Left lung (tissue), 10 donors: Measurements from ENCODE around the gene MASP2. TPM values are rescaled to one million over a fixed set of nuclear protein-coding genes. Genes with fewer than 3 reads are reported as not detected.
"Not testable (repeated sequence)": the region's sequence is repeated elsewhere in the genome, so short reads cannot be mapped to it uniquely, and the experiment has no call there.

Experiments used
- ATAC-seq: fragments of 200-7000 bp; cut with Tn5 transposase; one replicate; pipeline ENCODE4 v1.9.1; 2020; ENCODE audit warnings: moderate library complexity
- DNase-seq, 4 donors: peaks; one replicate each; pipeline ENCODE4 v3.0.0-alpha.2; 2013 to 2020
- H3K27ac ChIP-seq, 2 donors: fragments of 200-600 bp; sonication (generic) in 1 of 2; one replicate each; pipeline versions ENCODE4 v1.5.0 to v1.8.0; 2020 to 2021
- H3K27me3 ChIP-seq, 2 donors: fragments of 200-600 bp; sonication (generic) in 1 of 2; one replicate each; pipeline versions ENCODE4 v1.5.0 to v1.8.0; 2020 to 2021
- H3K36me3 ChIP-seq, 2 donors: fragments of 200-600 bp; sonication (generic) in 1 of 2; one replicate each; pipeline versions ENCODE4 v1.5.0 to v1.8.0; 2020 to 2021
- H3K4me1 ChIP-seq, 2 donors: fragments of 200-600 bp; one replicate each; pipeline ENCODE4 v1.8.0; 2021
- H3K4me3 ChIP-seq, 2 donors: fragments of 200-600 bp; sonication (generic) in 1 of 2; one replicate each; pipeline versions ENCODE4 v1.5.0 to v1.8.0; 2020 to 2021; ENCODE audit warnings: mild to moderate bottlenecking in 1 of 2
- H3K9me3 ChIP-seq, 2 donors: fragments of 200-600 bp; sonication (generic) in 1 of 2; one replicate each; pipeline versions ENCODE4 v1.5.0 to v1.8.0; 2020 to 2021
- intact Hi-C, 2 donors: fragments of 100-400 bp; cut with DNase I; formaldehyde crosslinking; loops; one replicate each; pipeline versions ENCODE4 v1.11.2 to v1.14.2; 2022
- polyA plus RNA-seq, 6 donors: library from polyadenylated mRNA; unstranded; fragments of 120-200 nt; gene quantifications; one replicate each; pipeline ENCODE4 v1.2.1, GENCODE V29; 2013; ENCODE audit not compliant: insufficient read length in 6 of 6
- total RNA-seq, 2 donors: library from RNA; stranded (reverse); fragmentation: NEBNext Ultra II Directional; extraction: Animal tissue kit (Norgen Biotek cat#: 25700); gene quantifications; one replicate each; pipeline ENCODE4 v1.2.1, GENCODE V29; 2021
- TF ChIP-seq, protein P1 (sequence below), 2 donors: fragments of 200-600 bp; sonication (generic) in 1 of 2; IDR thresholded peaks; one replicate each; pipeline versions ENCODE4 v1.5.0 to v1.8.0; 2021; ENCODE audit warnings: antibody characterized with exemption in 2 of 2
- donor health status: DM: no; HTN: yes; CAD: no.
- donor health status: DM: no; HTN: no; CAD: no.

Gene MASP2
- total and polyA plus RNA-seq, 8 donors, result 8.9 to 12.3 (median 10.9) TPM; not detected in 2

GRCh38 chr1:11042995-11043874 lies 3.8 kb downstream of the MASP2 start:
- H3K4me3 ChIP-seq, result no peak overlapping the region
- no peak overlapping the region for H3K27ac ChIP-seq
- no peak for ATAC-seq
- intact Hi-C loops, result no loop called here
- no peaks in the 10 kb centered on the region for H3K36me3 ChIP-seq
- TF ChIP-seq, protein P1, sequence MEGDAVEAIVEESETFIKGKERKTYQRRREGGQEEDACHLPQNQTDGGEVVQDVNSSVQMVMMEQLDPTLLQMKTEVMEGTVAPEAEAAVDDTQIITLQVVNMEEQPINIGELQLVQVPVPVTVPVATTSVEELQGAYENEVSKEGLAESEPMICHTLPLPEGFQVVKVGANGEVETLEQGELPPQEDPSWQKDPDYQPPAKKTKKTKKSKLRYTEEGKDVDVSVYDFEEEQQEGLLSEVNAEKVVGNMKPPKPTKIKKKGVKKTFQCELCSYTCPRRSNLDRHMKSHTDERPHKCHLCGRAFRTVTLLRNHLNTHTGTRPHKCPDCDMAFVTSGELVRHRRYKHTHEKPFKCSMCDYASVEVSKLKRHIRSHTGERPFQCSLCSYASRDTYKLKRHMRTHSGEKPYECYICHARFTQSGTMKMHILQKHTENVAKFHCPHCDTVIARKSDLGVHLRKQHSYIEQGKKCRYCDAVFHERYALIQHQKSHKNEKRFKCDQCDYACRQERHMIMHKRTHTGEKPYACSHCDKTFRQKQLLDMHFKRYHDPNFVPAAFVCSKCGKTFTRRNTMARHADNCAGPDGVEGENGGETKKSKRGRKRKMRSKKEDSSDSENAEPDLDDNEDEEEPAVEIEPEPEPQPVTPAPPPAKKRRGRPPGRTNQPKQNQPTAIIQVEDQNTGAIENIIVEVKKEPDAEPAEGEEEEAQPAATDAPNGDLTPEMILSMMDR (IDR thresholded peaks at IDR 0.05), result no peak
- H3K9me3 ChIP-seq, result no peaks in the 10 kb centered on the region
- no peaks in the 10 kb centered on the region for H3K4me1 ChIP-seq
- DNase-seq, result no peak
- H3K27me3 ChIP-seq, result peaks cover 0 to 9% of the 10 kb centered on the region in 2 donors

DNA sequence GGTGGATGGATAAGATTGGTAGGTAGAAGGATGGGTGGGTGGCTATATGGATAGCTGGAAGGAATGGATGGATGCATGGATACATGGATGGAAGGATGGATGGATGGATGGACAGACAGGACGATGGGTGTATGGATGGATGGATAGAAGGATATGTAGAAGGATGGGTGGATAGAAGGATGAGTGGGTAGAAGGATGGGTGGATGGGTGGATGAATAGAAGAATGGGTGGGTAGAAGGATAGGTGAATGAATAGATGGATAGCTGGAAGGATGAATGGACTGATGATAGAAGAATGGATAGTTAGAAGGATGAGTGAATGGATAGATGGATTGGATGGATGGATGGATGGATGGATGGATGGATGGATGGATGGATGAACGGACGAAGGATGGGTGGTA lies 5.0 kb downstream of the MASP2 start:
- Histone ChIP-seq H3K9me3 (no peaks in the 10 kb centered on the region), H3K27me3 (peaks cover 0 to 11% of the 10 kb centered on the region in 2 donors), H3K27ac (no peak overlapping the region), H3K4me3 (no peak overlapping the region), H3K36me3 (no peaks in the 10 kb centered on the region), H3K4me1 (peaks cover 0 to 4% of the 10 kb centered on the region in 2 donors)
- ATAC-seq (no peak), DNase-seq (no peak)
- TF ChIP-seq, protein P1 (IDR thresholded peaks at IDR 0.05), result no peak
- intact Hi-C loops, result no loop called here

GRCh38 chr1:11041048-11041447 lies 6.0 kb downstream of the MASP2 start:
- no peaks in the 10 kb centered on the region for H3K36me3 ChIP-seq
- intact Hi-C loops, result no loop called here
- H3K27me3 ChIP-seq, result peaks cover 0 to 11% of the 10 kb centered on the region in 2 donors
- H3K4me3 ChIP-seq, result no peak overlapping the region
- DNase-seq (no peak), ATAC-seq (no peak)
- peaks cover 0 to 4% of the 10 kb centered on the region in 2 donors for H3K4me1 ChIP-seq
- TF ChIP-seq, protein P1 (IDR thresholded peaks at IDR 0.05), result no peak
- no peaks in the 10 kb centered on the region for H3K9me3 ChIP-seq
- no peak overlapping the region for H3K27ac ChIP-seq

GRCh38 chr1:11040105-11040429 lies 7.0 kb downstream of the MASP2 start:
- H3K4me1 ChIP-seq, H3K4me3 ChIP-seq, H3K9me3 ChIP-seq, ATAC-seq, H3K36me3 ChIP-seq, intact Hi-C loops, DNase-seq, H3K27ac ChIP-seq: not testable (repeated sequence)
- peaks cover 0 to 11% of the 10 kb centered on the region in 2 donors for H3K27me3 ChIP-seq

DNA sequence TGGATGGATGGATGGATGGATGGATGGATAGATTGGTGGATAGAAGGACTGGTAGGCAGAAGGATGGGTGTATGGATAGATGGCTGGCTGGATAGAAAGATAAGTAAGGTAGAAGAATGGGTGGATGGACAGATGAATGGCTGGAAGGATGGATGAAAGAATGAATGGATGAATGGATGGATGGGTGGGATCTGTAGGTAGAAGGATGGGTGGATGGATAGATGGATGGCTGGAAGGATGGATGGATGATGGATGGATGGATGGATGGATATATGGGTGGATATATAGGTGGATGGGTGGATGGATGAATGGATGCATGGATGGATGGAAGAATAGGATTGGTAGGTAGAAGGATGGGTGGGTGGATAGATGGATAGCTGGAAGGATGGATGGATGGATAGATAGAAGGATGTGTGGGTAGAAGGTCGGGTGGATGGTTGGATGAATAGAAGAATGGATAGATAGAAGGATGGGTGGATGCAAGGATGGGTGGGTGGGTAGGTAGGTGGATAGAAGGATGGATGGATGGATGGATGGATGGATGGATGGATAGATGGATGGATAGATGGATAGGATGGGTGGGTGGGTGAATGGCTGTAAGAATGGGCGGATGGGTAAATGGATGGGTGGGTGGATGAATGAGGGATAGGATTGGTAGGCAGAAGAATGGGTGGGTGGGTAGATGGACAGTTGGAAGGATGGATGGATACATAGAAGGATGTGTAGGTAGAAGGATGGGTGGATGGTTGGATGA lies 7.5 kb downstream of the MASP2 start:
- intact Hi-C loops, result loop anchor here in 1 of 2 donors (10.0 kb wide), 1 partner anchor 605 kb away; no protein-coding TSS in a partner anchor
- DNase-seq (no peak), ATAC-seq (no peak)
- Histone ChIP-seq H3K9me3 (no peaks in the 10 kb centered on the region), H3K4me1 (peaks cover 0 to 4% of the 10 kb centered on the region in 2 donors), H3K36me3 (no peaks in the 10 kb centered on the region), H3K4me3 (no peak overlapping the region), H3K27me3 (peaks cover 0 to 11% of the 10 kb centered on the region in 2 donors), H3K27ac (no peak overlapping the region)
- TF ChIP-seq, protein P1 (IDR thresholded peaks at IDR 0.05), result no peak
